ENCODE results near the gene NKX2-2. TPM values are rescaled to one million over a fixed set of nuclear protein-coding genes. Genes with fewer than 3 reads are reported as not detected.

NKX2-2 gene
- total and polyA plus RNA-seq, 2 of the 8 experiments (the other 6 are each of a cell fraction or from before 2014, with no cell fraction given) = not detected

DNA sequence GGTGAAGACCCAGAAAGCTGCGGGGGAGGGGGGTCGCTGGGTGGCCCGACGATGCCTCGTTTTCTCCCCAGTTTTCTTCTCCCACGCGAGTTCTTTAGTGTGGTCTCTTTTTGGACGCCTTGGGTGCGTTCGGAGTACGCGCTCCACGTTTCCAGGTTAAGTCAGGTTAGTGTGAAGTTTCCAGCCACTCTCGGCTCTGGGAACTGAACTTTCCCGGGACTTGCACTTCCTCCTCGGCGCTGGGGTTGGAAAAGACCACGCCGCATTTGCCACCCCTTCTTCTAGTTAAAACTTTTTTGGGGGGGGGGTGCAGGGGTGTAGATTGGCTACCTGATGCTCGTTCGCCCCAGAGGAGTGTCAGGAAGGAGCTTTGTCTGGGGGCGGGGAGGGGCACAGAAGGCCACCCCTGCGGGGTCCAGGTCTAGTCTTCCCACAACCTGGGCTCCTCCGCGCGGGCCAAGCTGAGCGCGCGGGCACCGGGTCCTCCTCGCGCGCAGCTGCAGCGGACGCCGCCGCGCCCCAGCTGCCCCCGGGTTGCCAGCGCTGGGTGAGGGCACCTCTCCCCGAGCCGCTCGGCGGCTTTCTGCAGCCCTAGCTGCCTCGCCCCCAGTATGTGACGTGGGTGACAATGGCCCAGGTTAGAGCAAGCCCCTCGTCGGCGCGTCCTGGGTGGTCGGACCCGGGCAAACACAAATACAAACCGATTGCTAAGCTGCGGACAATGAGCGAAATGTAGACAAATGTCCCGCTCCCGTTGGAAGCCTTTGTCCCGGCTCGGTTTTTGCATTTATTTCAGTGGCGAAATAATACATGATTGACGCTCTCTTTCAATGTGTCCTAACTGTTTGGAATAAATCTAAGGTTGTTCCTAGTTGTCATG is 1.7 kb upstream of the NKX2-2 start (continued):
- TF ChIP-seq ASH2L (IDR thresholded peaks at IDR 0.05; ENCODE audit: low read length) = peak; percentile 12
- TF ChIP-seq E2F6 (IDR thresholded peaks at IDR 0.05) = 0 out of 2 replicates have a peak, but pooled peaks have one; percentile 19
- TF ChIP-seq POLR2AphosphoS5 (IDR thresholded peaks at IDR 0.05; ENCODE audit: low read depth, low read length) = no peak
- peak; percentile 43; the same call in 1 of the 2 replicates for TF ChIP-seq CREB1 (IDR thresholded peaks at IDR 0.05)
- TF ChIP-seq, protein P1, sequence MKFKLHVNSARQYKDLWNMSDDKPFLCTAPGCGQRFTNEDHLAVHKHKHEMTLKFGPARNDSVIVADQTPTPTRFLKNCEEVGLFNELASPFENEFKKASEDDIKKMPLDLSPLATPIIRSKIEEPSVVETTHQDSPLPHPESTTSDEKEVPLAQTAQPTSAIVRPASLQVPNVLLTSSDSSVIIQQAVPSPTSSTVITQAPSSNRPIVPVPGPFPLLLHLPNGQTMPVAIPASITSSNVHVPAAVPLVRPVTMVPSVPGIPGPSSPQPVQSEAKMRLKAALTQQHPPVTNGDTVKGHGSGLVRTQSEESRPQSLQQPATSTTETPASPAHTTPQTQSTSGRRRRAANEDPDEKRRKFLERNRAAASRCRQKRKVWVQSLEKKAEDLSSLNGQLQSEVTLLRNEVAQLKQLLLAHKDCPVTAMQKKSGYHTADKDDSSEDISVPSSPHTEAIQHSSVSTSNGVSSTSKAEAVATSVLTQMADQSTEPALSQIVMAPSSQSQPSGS (IDR thresholded peaks at IDR 0.05; ENCODE audit: low read length) = no peak
- TF ChIP-seq KDM1A (IDR thresholded peaks at IDR 0.05; ENCODE audit: borderline replicate concordance, low read length) = no peak
- no peak for TF ChIP-seq GABPA (IDR thresholded peaks at IDR 0.05; ENCODE audit: borderline replicate concordance, insufficient read depth, low read length)
- no peak for TF ChIP-seq SRF (IDR thresholded peaks at IDR 0.05; ENCODE audit: low read depth, low read length)
